DOHH2 (cell line): Measurements from ENCODE around the gene ZBTB4.
"Not testable (repeated sequence)": the region's sequence is repeated elsewhere in the genome, so short reads cannot be mapped to it uniquely, and the experiment has no call there.

Source experiments
- CTCF ChIP-seq: fragments of 200-600 bp; sonication (generic); IDR thresholded peaks from one replicate; pipeline ENCODE4 v1.5.1; 2014; ENCODE audit warnings: antibody characterized with exemption, mild to moderate bottlenecking, low read depth, low read length; ENCODE audit not compliant: poor library complexity, severe bottlenecking
- EZH2phosphoT487 ChIP-seq: fragments of 200-600 bp; sonication (generic); IDR thresholded peaks from 2 replicates; pipeline ENCODE4 v1.6.1; 2017; ENCODE audit warnings: borderline replicate concordance, mild to moderate bottlenecking, antibody characterized with exemption, low read length, moderate library complexity, mixed read lengths

- not testable (repeated sequence) for TF ChIP-seq CTCF, EZH2phosphoT487
Observed at GRCh38 chr17:7482742-7483088, 3.3 kb upstream of the ZBTB4 start.
